HCT116 (cell line): Measurements from ENCODE around the gene DNAH10. TPM values are rescaled to one million over a fixed set of nuclear protein-coding genes. Genes with fewer than 3 reads are reported as not detected.

ENCODE experiments used
- ATAC-seq: fragments of 200-7000 bp; cut with Tn5 transposase; 2 replicates; pipeline ENCODE4 v1.9.1; 2020; ENCODE audit warnings: mild to moderate bottlenecking, moderate library complexity
- BruUV-seq: library from RNA; stranded (reverse); fragments of 400-500 nt; replicated peaks from 2 replicates; lab custom pipeline; 2021; lab: Mats Ljungman, UMichigan
- CTCF ChIA-PET: fragments of 300-600 bp; sonication (Branson Sonifier 250); formaldehyde crosslinking; loops from one replicate; lab custom pipeline; 2021; ENCODE audit warnings: antibody characterized with exemption; lab: Charles Lee
- POLR2A ChIA-PET: fragments of 300-600, 350-600 bp; sonication (Branson Sonifier 250); formaldehyde crosslinking; loops from one replicate; lab custom pipeline; 2021; ENCODE audit warnings: antibody characterized with exemption; lab: Charles Lee
- RAD21 ChIA-PET, 2 experiments: fragments of 300-600 bp; sonication (Branson Sonifier 250); formaldehyde crosslinking; loops; one replicate each; lab custom pipeline; 2023; ENCODE audit warnings: low total read pairs in 2 of 2; ENCODE audit not compliant: uncharacterized antibody in 2 of 2, unreplicated experiment in 2 of 2, low non-redundant PET in 1 of 2; lab: Charles Lee
- DNase-seq: peaks from one replicate; pipeline ENCODE4 v3.0.0-alpha.2; 2010; ENCODE audit warnings: low read depth, low spot score
- H2AFZ ChIP-seq: fragments of 200-600 bp; shearing (Covaris generic), sonication (generic); 2 replicates; pipeline ENCODE4 v1.6.1; 2017; ENCODE audit warnings: low read depth, mixed run types, mixed read lengths, antibody characterized with exemption, low read length; ENCODE audit not compliant: poor library complexity, severe bottlenecking
- H3K27ac ChIP-seq: 2 replicates; pipeline ENCODE4 v1.5.1; 2012; ENCODE audit warnings: low read depth, low read length
- H3K27me3 ChIP-seq: fragments of 200-600 bp; sonication (generic); 2 replicates; pipeline ENCODE4 v1.6.1; 2016; ENCODE audit warnings: mixed run types, low read length, mixed read lengths; ENCODE audit not compliant: insufficient read depth
- H3K36me3 ChIP-seq, 2 experiments: fragments of 200-500 bp in 1 of 2; fragments of 200-600 bp in 1 of 2; sonication (Bioruptor generic) in 1 of 2; sonication (generic) in 1 of 2; 2 replicates each; pipeline versions ENCODE4 v1.5.1 to v1.6.1; 2014 to 2016; ENCODE audit warnings: low read length in 2 of 2, inconsistent platforms in 1 of 2, mixed read lengths in 1 of 2, mixed run types in 1 of 2; ENCODE audit not compliant: insufficient read depth in 2 of 2, control insufficient read depth in 1 of 2
- H3K4me1 ChIP-seq, 2 experiments: fragments of 200-600 bp in 1 of 2; sonication (generic) in 1 of 2; 2 replicates each; pipeline versions ENCODE4 v1.5.1 to v1.6.1; 2012 to 2017; ENCODE audit warnings: low read length in 2 of 2, inconsistent platforms in 1 of 2, mild to moderate bottlenecking in 1 of 2, mixed read lengths in 1 of 2, mixed run types in 1 of 2, moderate library complexity in 1 of 2; ENCODE audit not compliant: insufficient read depth in 2 of 2, control insufficient read depth in 1 of 2
- H3K4me2 ChIP-seq: fragments of 200-600 bp; sonication (generic); 2 replicates; pipeline ENCODE4 v1.6.1; 2017; ENCODE audit warnings: mixed run types, low read length, mixed read lengths
- H3K4me3 ChIP-seq, 2 experiments: fragments of 200-600 bp in 1 of 2; sonication (generic) in 1 of 2; replicated peaks in 1 of 2; 2 replicates each; pipeline ENCODE4 v1.5.1; 2011 to 2016; ENCODE audit warnings: low read length in 2 of 2, control low read depth in 1 of 2, low read depth in 1 of 2, mild to moderate bottlenecking in 1 of 2, mixed read lengths in 1 of 2, mixed run types in 1 of 2
- H3K79me2 ChIP-seq: fragments of 200-600 bp; sonication (generic); 2 replicates; pipeline ENCODE4 v1.6.1; 2017; ENCODE audit warnings: mild to moderate bottlenecking, mixed run types, low read length, moderate library complexity, mixed read lengths; ENCODE audit not compliant: insufficient read depth
- H3K9ac ChIP-seq: fragments of 200-600 bp; sonication (generic); 2 replicates; pipeline ENCODE4 v1.6.1; 2016; ENCODE audit warnings: low read length, mixed read lengths
- H3K9me2 ChIP-seq: fragments of 200-600 bp; sonication (generic), shearing (Covaris generic); 2 replicates; pipeline ENCODE4 v1.6.1; 2017; ENCODE audit warnings: mixed run types, mild to moderate bottlenecking, moderate library complexity; ENCODE audit not compliant: insufficient read depth
- H3K9me3 ChIP-seq, 2 experiments: fragments of 200-500 bp in 1 of 2; fragments of 200-600 bp in 1 of 2; sonication (Bioruptor generic) in 1 of 2; sonication (generic) in 1 of 2; 2 replicates each; pipeline ENCODE4 v1.6.1; 2014 to 2017; ENCODE audit warnings: low read length in 2 of 2, mixed read lengths in 2 of 2, inconsistent platforms in 1 of 2, low read depth in 1 of 2, mild to moderate bottlenecking in 1 of 2, mixed run types in 1 of 2, moderate library complexity in 1 of 2; ENCODE audit not compliant: control insufficient read depth in 1 of 2, insufficient read depth in 1 of 2
- H4K20me1 ChIP-seq: fragments of 200-600 bp; sonication (generic), shearing (Covaris generic); 2 replicates; pipeline ENCODE4 v1.6.1; 2017; ENCODE audit warnings: mixed run types, mild to moderate bottlenecking, moderate library complexity; ENCODE audit not compliant: insufficient read depth
- CBX3 ChIP-seq: IDR thresholded peaks from 2 replicates; pipeline ENCODE4 v1.6.1; 2012; ENCODE audit warnings: low read depth
- ELF1 ChIP-seq: IDR thresholded peaks from 2 replicates; pipeline ENCODE4 v1.6.1; 2012; ENCODE audit warnings: low read depth, borderline replicate concordance
- EZH2 ChIP-seq: fragments of 200-600 bp; sonication (generic); IDR thresholded peaks from 2 replicates; pipeline ENCODE4 v1.6.1; 2017; ENCODE audit warnings: antibody characterized with exemption, mixed run types
- EZH2phosphoT487 ChIP-seq: fragments of 200-600 bp; IDR thresholded peaks from 2 replicates; pipeline ENCODE4 v1.6.1; 2018; ENCODE audit warnings: antibody characterized with exemption, borderline replicate concordance
- FOSL1 ChIP-seq: IDR thresholded peaks from 2 replicates; pipeline ENCODE4 v1.6.1; 2012; ENCODE audit warnings: low read depth
- JUND ChIP-seq: IDR thresholded peaks from 2 replicates; pipeline ENCODE4 v1.6.1; 2012
- POLR2AphosphoS5 ChIP-seq: IDR thresholded peaks from 2 replicates; pipeline ENCODE4 v1.6.1; 2011; ENCODE audit warnings: mild to moderate bottlenecking, low read depth, low read length, moderate library complexity
- RAD21 ChIP-seq: IDR thresholded peaks from 2 replicates; pipeline ENCODE4 v1.6.1; 2012; ENCODE audit warnings: low read depth, mild to moderate bottlenecking
- SIN3A ChIP-seq: IDR thresholded peaks from 2 replicates; pipeline ENCODE4 v1.6.1; 2012; ENCODE audit warnings: low read depth
- SP1 ChIP-seq: IDR thresholded peaks from 2 replicates; pipeline ENCODE4 v1.6.1; 2012; ENCODE audit warnings: low read depth
- TCF7L2 ChIP-seq: IDR thresholded peaks from 2 replicates; pipeline ENCODE4 v1.7.0; 2011; ENCODE audit warnings: borderline replicate concordance, inconsistent platforms; ENCODE audit not compliant: insufficient read depth, insufficient read length; ENCODE audit errors: extremely low read depth
- ZFX ChIP-seq: fragments of 450-650 bp; IDR thresholded peaks from 2 replicates; pipeline ENCODE4 v1.6.1; 2017
- ZNF274 ChIP-seq: fragments of 200-500 bp; sonication (Bioruptor generic); IDR thresholded peaks from 2 replicates; pipeline ENCODE4 v1.6.1; 2014; ENCODE audit warnings: mild to moderate bottlenecking, low read depth, low read length, inconsistent platforms
- intact Hi-C: fragments of 100-400 bp; cut with micrococcal nuclease; formaldehyde crosslinking; loops from 2 replicates; pipeline ENCODE4 v1.10.0; 2022
- total RNA-seq: library from RNA; stranded (reverse); gene quantifications from one replicate; pipeline ENCODE4 v1.2.1, GENCODE V29; 2021; ENCODE audit not compliant: unreplicated experiment

DNAH10 gene
- total RNA-seq, 1 experiment from 2014 or later, result 1.3 TPM

DNA sequence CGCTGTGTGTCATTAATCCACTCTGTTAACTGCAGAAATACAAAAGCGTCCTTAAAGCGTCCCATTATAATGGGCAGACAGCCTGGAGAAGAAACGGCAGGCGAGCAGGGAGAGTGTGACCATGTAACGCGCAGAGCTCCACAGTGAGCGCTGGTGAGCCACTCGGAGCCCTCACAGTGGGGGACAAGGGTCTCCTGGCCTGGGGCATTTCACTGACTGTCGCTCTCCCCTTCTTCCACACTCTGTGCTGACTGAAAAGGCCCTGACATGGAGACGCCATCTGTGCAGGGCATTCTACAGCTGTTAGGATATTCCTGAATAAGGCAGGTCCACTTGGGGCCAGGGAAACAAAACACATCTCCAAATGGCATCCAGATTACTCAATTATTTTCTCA is 186.3 kb downstream of the DNAH10 start:
- Histone ChIP-seq H3K9me2 (no peaks in the 10 kb centered on the region), H2AFZ (no peak overlapping the region), H3K9ac (no peak overlapping the region), H3K79me2 (no peaks in the 10 kb centered on the region), H3K4me3 (no peak overlapping the region), H3K27me3 (no peaks in the 10 kb centered on the region), H3K4me1 (no peaks in the 10 kb centered on the region), H3K27ac (no peak overlapping the region), H3K4me2 (no peak overlapping the region), H3K9me3 (no peaks in the 10 kb centered on the region), H3K36me3 (no peaks in the 10 kb centered on the region), H4K20me1 (no peaks in the 10 kb centered on the region)
- no peak for ATAC-seq
- TF ChIP-seq ELF1, result no peak
- TF ChIP-seq ZFX, result no peak
- TF ChIP-seq POLR2AphosphoS5, result no peak
- TF ChIP-seq JUND, result no peak
- TF ChIP-seq RAD21, result no peak
- TF ChIP-seq TCF7L2, result no peak
- TF ChIP-seq SP1, result no peak
- TF ChIP-seq CBX3, result no peak
- no peak for TF ChIP-seq EZH2phosphoT487
- no peak for TF ChIP-seq EZH2
- TF ChIP-seq FOSL1, result no peak
- no peak for TF ChIP-seq ZNF274
- no peak for TF ChIP-seq SIN3A
- DNase-seq, result no peak
- BruUV-seq, result no TSS peak
- ChIA-PET RAD21 (no interaction called here), POLR2A (no interaction called here), CTCF (no interaction called here)
- intact Hi-C loops, result no loop called here
